HUDEP-2 (cell line): Measurements from ENCODE around the gene APBA2.

Experiments used
- DNase-seq, 76 experiments: peaks; one replicate each; lab custom pipeline; 2025; ENCODE audit not compliant: unreplicated experiment in 76 of 76; lab: John Stamatoyannopoulos, UW

APBA2 gene

GRCh38 chr15:29053661-29054131 is 167.9 kb downstream of the APBA2 start:
- DNase-seq, result no peak

DNA sequence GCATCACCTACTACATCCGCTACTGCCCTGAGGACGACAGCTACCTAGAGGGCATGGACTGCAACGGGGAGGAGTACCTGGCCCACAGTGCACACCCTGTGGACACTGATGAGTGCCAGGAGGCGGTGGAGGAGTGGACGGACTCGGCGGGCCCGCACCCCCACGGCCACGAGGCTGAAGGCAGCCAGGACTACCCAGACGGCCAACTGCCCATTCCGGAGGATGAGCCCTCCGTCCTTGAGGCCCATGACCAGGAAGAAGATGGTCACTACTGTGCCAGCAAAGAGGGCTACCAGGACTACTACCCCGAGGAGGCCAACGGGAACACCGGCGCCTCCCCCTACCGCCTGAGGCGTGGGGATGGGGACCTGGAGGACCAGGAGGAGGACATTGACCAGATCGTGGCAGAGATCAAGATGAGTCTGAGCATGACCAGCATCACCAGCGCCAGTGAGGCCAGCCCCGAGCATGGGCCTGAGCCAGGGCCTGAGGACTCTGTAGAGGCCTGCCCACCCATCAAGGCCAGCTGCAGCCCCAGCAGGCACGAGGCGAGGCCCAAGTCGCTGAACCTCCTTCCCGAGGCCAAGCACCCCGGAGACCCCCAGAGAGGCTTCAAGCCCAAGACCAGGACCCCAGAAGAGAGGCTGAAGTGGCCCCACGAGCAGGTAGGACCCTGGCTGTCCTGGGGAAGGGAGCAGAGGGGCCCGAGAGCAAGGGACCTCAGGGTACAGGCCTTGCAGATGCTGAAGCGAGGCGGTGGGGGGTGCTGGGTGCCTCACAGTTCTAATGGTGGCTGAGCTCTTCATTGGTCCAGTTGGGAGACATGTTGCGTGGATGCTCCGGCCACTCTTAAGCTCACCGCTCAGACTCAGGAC is 168.6 kb downstream of the APBA2 start:
- no peak for DNase-seq

DNA sequence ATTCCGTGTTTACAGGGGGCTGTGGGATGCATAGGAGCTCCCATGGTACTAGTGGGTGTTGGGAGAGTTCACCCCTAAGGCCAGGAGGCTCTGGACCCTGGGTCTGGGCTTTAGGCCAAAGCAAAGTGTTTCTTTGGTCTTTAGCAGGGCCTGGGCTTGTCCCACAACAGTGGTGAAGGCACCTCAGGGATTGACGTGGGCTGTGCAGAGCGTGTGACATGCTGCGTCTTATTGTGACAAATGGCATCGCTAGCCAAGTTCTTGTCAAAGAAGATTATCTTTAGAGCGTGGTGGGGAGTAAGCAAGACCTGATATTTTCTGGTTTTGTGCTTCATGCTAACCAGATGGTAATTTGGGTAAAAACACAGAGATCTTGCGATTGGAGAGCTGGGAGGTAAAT is 170.1 kb downstream of the APBA2 start:
- DNase-seq, result no peak

DNA sequence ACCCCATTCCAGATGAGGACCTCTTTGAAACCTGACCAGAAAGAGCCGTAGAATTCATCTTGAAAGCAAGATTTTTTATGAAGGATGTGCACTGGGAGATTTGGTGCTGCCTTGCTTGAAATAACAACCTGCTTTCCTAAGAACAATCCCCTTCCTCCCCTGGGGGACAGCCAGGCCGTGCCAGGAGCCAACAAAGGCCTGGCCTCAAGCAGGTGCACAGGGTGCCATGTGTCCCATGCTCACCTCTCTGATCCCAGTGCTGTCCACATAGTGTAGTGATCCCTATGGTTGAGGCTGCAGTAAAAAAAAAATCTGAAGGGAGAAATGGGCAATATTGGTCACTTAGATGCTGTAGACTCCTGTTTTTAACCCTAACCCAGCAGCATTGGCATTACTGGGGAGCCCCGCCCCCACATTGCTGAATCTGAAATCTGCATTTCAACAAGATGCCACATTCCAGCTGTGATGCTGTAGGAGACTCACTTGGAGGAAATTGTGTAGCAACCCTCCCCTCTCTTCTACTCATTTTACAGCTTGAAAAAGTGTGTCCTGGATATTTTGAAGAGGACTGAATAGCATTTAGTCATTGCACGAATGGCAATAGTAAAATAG is 171.2 kb downstream of the APBA2 start:
- DNase-seq, result no peak

DNA sequence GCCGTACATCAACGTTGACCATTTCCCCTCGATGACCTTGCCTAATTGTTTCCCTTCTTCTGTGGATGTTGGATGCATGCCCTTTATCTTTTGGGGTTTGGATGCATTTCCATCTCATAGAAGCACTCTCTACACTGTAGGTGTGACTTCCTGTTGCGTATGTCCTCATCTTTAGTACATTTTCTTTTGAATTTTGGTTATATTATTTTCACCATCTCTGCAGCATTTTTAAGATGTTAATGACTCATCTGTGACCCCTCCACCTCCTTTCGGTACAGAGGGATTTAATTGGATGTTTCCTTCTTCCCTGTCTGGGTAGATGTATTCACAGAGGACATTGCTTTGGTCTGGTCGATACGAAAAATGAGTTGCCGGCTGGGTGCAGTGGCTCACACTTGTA is 172.1 kb downstream of the APBA2 start:
- no peak for DNase-seq

DNA sequence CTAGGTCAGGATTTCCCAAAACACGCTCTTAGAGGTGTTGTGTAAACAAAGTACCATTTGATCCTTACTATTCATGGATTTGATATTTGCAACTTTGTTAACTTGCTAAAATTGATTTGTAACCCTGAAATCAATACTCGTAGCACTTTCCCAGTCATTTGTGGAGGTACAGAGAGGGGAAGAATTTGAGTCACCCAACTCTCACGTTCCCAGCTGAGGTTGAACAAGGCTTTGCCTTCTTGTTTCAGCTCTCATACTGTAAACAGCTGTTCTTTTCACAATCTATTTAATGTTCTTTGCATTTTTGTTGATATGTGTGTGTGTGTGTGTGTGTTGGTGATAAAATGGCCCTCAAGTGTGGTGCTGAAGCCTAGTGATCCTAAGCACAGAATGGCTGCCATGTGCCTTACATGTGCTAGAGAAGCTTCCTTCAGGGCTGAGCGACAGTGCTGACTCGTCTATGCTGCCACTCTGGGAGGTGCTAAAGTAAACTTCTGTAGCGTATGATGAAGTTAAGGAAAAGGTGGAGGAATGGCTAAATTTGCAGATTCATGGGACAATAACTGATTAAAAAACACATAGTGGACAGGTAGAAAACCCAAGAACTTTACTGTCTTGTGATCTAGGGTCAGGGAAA is 173.2 kb downstream of the APBA2 start:
- no peak for DNase-seq

GRCh38 chr15:29059871-29060640 is 174.3 kb downstream of the APBA2 start:
- DNase-seq, result no peak

- DNase-seq, result no peak
These were observed 176.0 kb downstream of the APBA2 start for GRCh38 chr15:29061746-29062145.

GRCh38 chr15:29062179-29062591 is 176.4 kb downstream of the APBA2 start:
- no peak for DNase-seq

GRCh38 chr15:29062626-29063025 is 176.9 kb downstream of the APBA2 start:
- no peak for DNase-seq

DNA sequence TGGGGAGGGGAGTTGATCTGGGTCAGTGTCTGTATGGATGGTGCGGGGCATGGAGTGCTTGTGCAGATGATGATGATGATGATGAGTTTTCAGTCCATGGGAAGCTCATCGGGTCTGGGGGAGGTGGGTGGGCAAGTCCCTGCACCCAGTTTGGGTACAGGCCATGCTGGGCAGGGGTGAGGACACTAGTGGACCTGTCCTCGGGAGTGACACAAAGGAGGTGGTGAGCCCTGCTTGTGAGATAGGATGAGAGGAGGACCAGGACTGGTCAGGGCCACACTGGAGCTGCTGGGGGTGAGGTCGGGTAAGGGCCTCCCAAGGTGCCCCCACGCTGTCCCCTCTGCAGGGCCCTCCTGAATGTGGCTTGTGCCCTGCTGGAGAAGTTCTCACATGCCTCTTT is 177.9 kb downstream of the APBA2 start:
- no peak for DNase-seq

GRCh38 chr15:29064290-29064689 is 178.5 kb downstream of the APBA2 start:
- DNase-seq, result no peak

GRCh38 chr15:29064731-29065130 is 179.0 kb downstream of the APBA2 start:
- no peak for DNase-seq

DNA sequence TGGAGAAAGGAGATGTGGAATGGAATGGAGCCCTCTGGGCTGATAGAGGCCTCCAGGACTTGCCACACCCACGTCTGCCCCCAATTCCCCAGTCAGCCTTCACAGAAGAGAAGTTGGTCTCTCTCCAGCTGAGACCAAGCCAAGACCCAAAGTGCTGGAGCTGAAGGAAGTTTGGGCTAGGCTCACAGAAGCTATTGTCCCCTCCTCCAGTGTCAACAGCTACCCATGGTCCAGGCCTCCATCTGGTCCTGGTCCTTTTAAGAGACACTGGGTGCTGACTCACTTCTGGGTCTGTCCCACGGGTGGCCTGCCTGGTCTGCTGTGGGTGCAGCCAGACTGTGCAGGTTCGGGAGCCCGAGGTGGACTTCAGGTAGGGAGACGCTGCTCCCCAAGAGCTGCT is 179.8 kb downstream of the APBA2 start:
- no peak for DNase-seq

GRCh38 chr15:29066310-29066709 is 180.5 kb downstream of the APBA2 start:
- no peak for DNase-seq

- no peak for DNase-seq
These were observed 181.1 kb downstream of the APBA2 start for GRCh38 chr15:29066838-29067237.

- no peak for DNase-seq
These were observed 182.2 kb downstream of the APBA2 start for GRCh38 chr15:29067949-29068348.

DNA sequence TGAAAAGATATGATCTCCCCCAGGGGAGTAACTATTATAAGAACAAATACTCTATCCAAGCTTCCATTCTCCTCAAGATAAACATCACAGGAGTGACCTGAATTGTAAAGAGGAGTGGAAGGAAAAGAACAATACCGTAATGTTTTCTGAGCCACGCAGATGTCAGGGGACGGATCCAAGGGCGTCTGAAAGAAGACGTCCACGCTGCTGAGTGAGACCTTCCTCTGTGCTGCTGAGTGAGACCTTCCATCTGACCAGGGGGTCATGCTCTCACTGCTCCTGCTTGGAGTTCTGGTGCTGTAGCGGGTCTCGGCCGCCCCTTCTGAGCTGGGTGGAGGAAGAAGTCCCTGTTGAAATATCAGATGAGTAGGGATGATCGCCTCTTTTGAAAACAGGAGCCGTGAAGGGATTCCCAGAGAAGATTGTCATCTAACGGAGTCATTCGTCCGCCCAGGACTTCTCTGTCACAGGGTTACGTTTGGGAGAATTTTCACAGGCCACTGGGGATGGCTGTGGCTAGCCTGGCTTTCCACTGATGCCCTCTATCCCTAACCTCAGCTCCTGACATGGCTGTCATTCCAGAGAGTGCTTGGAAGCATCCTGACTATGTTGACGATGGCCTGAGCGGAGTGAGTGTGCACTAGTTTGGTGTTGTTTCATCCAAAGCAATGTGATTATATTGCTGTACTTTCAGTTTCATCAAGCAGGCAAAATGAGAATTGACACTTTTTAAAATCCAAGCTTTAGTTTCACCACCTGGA is 184.9 kb downstream of the APBA2 start:
- DNase-seq, result no peak

DNA sequence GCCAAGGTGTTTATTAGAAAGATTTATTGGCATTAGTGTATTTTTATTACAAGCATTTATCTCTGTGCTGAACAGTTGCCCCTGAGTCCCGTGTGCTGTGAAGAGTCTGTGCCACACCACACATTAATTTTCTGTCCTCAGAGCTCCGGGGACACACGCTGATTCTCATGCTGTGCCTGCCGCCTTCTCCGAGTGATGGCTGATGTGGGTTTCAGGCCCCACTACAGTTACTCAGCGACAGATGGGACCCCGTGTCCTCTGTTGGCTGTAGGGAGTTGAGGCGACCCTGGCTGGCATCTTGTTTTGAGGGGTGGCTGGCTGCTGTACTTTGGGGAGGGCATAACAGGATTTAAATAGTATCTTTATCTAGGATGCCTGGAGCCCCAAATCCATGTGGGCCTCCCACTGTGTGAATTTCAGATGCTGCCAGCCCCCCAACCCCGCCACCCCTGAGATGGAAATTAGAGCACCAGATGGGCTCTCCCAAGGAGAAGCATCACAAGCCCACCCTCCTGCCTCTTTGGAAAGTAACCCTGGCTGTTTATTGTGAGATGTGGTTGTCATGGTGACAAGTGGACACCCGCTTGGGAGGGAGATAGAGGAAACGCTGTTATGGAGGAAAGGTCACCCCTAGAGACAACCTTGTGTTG is 185.6 kb downstream of the APBA2 start:
- DNase-seq, result no peak

DNA sequence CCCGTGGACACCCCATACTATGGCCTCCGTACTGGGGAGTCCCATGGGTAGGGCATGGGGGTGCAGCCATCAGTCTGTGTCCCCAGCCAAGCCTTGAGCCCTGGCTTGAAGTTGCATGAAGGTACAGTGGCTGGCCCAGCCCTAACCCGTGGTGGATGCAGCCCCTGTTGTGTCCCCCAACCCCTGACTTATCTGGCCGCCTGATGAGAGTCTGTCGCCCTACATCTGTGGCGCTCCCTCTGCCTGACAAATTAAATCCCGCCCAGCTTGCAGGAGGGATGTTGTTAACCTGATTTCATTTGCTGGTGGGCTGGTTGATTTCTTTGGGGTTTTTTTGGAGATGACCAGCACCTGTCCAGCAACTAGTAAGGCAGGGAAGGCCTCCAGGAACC is 186.1 kb downstream of the APBA2 start:
- DNase-seq, result no peak
